ENCODE data around the gene RGS18.

- TF ChIP-seq CTCF (IDR thresholded peaks at IDR 0.05) = no peak
- no peak for TF ChIP-seq POLR2A (IDR thresholded peaks at IDR 0.05)
These were observed 25.5 kb downstream of the RGS18 start for GRCh38 chr1:192183788-192184187.
